IPS DF 6.9 (cell line): Measurements from ENCODE around the gene SLC9A2.

ENCODE experiments used
- DNase-seq: peaks from one replicate; pipeline ENCODE4 v3.0.0-alpha.2; 2013; ENCODE audit warnings: low read depth, low spot score
- H3K27ac ChIP-seq: one replicate; pipeline ENCODE4 v1.5.1; 2013; ENCODE audit warnings: low read length, control low read depth
- H3K27me3 ChIP-seq: 2 replicates; pipeline ENCODE4 v1.6.1; 2013; ENCODE audit warnings: mild to moderate bottlenecking, low read length; ENCODE audit not compliant: control insufficient read depth, insufficient read depth
- H3K36me3 ChIP-seq: 2 replicates; pipeline ENCODE4 v1.6.1; 2013; ENCODE audit warnings: low read length; ENCODE audit not compliant: control insufficient read depth, insufficient read depth
- H3K4me1 ChIP-seq: 2 replicates; pipeline ENCODE4 v1.6.1; 2013; ENCODE audit warnings: low read length; ENCODE audit not compliant: control insufficient read depth, insufficient read depth
- H3K4me3 ChIP-seq: 2 replicates; pipeline ENCODE4 v1.5.1; 2013; ENCODE audit warnings: mild to moderate bottlenecking, low read length
- H3K9me3 ChIP-seq: 2 replicates; pipeline ENCODE4 v1.6.1; 2013; ENCODE audit warnings: low read length, inconsistent platforms; ENCODE audit not compliant: control insufficient read depth, insufficient read depth
- WGBS: extraction: QIAGEN DNeasy Blood & Tissue Kit; methylation state at CpG from one replicate; pipeline ENCODE4 v1.1.7; 2013; ENCODE audit warnings: mixed read lengths, missing lambda C conversion rate; ENCODE audit not compliant: insufficient read length, insufficient coverage; 5-methylcytosine and 5-hydroxymethylcytosine counted together

Gene SLC9A2

DNA sequence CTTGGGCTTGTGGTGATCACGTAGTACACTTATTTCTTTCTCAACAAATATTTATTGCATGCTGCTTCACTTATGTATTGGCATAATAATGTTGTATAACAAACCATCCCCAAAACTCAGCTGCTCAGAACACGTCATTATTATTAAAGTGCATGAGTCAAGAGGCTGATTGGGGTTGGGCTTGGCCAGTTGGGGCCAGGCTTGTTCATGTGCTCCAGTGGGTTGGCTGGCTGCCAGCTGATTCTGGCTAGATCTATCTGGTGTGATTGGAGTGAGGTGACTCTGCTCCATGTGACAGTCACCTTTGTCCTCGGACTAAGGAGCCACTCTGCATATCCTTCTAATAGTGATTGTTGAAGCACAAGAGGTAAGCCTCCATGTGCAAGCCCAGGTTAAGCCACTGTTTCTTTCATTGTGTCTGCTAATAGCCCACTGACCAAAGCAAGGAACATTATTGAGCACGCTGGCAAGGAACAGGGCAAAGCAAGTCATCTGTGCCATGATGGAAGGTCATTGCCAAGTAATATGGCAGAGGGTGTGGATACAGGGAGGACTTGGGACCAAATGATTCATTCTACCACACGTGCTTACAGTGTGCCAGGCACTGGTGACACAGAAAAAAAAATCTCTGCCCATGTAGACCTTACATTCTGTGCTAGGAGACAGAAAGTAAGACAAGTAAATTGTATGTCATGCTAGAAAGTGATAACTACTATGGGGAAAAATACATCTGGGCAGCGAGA, 79.2 kb downstream of the SLC9A2 start:
- H3K27ac ChIP-seq: no peak overlapping the region
- no peaks in the 10 kb centered on the region for H3K36me3 ChIP-seq
- H3K4me3 ChIP-seq: no peak overlapping the region
- H3K27me3 ChIP-seq: no peaks in the 10 kb centered on the region
- H3K9me3 ChIP-seq: no peaks in the 10 kb centered on the region
- DNase-seq: no peak
- H3K4me1 ChIP-seq: no peaks in the 10 kb centered on the region
- WGBS: no CpG with 5 or more reads among the region's 6 CpGs

DNA sequence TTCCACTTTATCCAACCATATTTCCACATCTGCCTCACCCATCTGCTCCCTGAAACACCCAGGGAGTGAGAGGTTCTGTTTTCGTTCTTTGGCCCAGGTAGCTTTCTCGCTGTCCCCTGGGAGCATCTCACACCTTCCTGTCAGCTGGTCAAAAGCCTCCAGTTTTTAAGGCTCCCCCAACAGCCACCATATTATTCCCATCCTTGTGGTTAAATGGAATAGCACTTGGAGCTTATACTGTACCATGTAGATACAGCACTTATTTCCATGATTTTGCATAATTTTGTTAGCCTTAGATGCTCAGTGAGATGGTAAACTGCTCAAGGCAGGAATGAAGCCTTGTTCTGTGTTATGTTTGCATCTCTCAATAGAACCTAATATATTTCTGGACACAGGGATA, 84.0 kb downstream of the SLC9A2 start:
- H3K4me3 ChIP-seq: no peak overlapping the region
- H3K4me1 ChIP-seq: no peaks in the 10 kb centered on the region; the same call in 1 of the 2 replicates
- H3K27ac ChIP-seq: no peak overlapping the region
- WGBS: no CpG with 5 or more reads among the region's 2 CpGs
- no peaks in the 10 kb centered on the region for H3K27me3 ChIP-seq
- H3K36me3 ChIP-seq: no peaks in the 10 kb centered on the region
- no peak for DNase-seq
- no peaks in the 10 kb centered on the region for H3K9me3 ChIP-seq

DNA sequence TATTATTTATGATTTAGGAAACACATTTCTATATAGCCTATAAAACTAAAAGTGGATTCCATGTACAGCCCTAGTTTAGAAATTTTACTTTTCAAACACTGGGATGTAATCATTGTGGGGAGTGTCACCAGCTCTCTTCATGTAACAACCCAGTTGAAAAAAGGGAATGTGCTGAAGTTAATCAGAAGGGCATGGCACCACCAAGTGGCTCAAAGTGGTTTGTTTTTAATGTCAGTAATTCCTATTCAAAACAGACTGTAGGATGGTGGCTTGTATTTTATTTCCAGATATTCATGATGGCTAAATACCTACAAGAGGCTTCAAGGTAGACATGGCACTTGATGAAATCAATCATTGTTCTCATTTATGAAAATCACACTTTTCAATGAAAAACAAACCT, 84.4 kb downstream of the SLC9A2 start:
- no peaks in the 10 kb centered on the region for H3K36me3 ChIP-seq
- no peak overlapping the region for H3K4me3 ChIP-seq
- no peaks in the 10 kb centered on the region for H3K27me3 ChIP-seq
- no peak overlapping the region for H3K27ac ChIP-seq
- no peak for DNase-seq
- no peaks in the 10 kb centered on the region; the same call in 1 of the 2 replicates for H3K4me1 ChIP-seq
- H3K9me3 ChIP-seq: no peaks in the 10 kb centered on the region

DNA sequence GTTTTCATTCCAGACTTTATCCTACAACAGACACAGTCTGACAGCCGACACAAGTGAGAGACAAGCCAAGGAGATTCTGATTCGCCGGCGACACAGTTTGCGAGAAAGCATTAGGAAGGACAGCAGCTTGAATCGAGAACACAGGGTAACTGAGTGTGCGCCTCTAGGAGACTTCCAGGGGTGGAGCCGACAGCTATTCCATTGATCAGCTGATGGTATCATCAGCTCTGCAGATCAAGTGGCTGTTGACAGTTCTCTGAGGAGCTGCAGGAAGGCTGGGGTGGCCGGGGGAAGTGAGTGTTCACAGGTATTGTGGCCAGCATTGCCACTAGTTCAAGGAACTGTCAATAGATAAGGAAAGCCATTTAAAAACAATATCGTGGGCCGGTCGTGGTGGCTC, 85.2 kb downstream of the SLC9A2 start:
- Histone ChIP-seq H3K27ac (no peak overlapping the region), H3K36me3 (no peaks in the 10 kb centered on the region), H3K4me1 (no peaks in the 10 kb centered on the region; the same call in 1 of the 2 replicates), H3K9me3 (no peaks in the 10 kb centered on the region), H3K4me3 (no peak overlapping the region), H3K27me3 (no peaks in the 10 kb centered on the region)
- no peak for DNase-seq
- no CpG with 5 or more reads among the region's 12 CpGs for WGBS

DNA sequence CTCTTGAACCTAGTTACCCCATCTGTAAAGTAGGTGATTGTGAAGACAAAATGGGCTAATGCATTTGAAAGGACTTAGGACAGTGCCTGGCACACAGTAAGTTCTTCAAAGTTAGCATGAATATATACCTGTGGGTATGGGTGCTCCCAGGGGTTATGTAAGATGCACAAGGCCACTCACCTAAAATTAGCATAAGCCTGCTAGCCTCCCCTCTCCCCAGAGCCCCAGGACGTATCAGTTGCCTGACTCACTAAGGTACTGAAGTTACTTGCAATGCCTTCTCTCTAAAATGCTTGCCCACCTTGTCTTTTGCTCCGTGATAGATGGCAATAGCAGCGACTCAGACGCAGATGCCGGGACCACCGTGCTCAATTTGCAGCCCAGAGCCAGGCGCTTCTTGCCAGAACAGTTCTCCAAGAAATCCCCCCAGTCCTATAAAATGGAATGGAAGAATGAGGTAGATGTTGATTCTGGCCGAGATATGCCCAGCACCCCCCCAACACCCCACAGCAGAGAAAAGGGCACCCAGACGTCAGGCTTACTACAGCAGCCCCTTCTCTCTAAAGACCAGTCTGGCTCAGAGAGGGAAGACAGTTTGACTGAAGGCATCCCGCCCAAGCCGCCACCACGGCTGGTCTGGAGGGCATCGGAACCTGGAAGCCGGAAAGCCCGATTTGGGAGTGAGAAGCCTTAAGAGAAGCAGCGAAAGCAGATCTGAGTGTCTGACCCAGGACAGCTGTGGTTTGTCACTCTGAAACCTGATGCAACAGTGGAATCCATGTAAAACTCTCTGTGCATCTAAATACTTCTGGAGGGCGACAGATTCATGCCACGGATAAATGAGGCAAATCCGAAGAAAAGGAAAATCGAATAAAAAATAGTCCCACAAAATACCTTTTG, 88.7 kb downstream of the SLC9A2 start:
- H3K4me3 ChIP-seq: no peak overlapping the region
- DNase-seq: no peak
- H3K9me3 ChIP-seq: no peaks in the 10 kb centered on the region
- H3K27ac ChIP-seq: no peak overlapping the region
- WGBS: no CpG with 5 or more reads among the region's 20 CpGs
- H3K36me3 ChIP-seq: no peaks in the 10 kb centered on the region
- H3K4me1 ChIP-seq: no peaks in the 10 kb centered on the region; the same call in 1 of the 2 replicates
- no peaks in the 10 kb centered on the region for H3K27me3 ChIP-seq

DNA sequence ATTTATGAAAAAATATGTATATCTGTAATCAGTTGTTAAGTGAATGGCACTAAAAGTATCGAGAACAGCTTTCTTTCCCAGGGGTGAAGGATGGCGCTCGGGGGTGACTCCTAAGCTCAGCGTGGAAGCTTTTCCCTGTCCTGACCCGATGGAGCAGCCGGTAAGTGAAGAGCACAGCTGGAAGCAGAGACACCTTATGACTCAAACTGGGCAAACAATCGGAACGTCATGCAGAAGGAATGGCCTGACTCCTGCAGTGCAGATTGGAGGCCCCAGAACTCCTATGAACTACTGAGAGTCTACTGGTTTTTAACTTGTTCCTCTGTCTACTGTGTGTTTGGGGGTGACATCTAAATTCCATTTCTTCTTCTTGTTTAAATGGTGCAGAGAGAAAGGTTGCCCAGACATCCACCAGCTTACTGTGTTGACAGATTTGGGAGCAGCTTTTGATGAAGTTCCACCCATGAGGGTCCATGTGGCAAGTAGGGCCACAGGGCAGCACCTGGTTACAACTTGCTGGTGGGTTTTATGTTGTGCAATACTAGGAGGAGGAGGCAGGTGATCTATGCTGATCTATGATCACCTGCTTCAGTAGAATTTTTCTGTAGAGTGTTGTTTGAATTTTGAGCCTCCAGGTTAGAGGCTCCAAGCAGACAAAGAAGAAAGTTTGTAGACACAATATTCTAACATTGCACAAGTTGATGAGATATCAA, 89.7 kb downstream of the SLC9A2 start:
- no CpG with 5 or more reads among the region's 8 CpGs for WGBS
- Histone ChIP-seq H3K4me1 (no peaks in the 10 kb centered on the region; the same call in 1 of the 2 replicates), H3K27ac (no peak overlapping the region), H3K9me3 (no peaks in the 10 kb centered on the region), H3K4me3 (no peak overlapping the region), H3K27me3 (no peaks in the 10 kb centered on the region), H3K36me3 (no peaks in the 10 kb centered on the region)
- DNase-seq: no peak

DNA sequence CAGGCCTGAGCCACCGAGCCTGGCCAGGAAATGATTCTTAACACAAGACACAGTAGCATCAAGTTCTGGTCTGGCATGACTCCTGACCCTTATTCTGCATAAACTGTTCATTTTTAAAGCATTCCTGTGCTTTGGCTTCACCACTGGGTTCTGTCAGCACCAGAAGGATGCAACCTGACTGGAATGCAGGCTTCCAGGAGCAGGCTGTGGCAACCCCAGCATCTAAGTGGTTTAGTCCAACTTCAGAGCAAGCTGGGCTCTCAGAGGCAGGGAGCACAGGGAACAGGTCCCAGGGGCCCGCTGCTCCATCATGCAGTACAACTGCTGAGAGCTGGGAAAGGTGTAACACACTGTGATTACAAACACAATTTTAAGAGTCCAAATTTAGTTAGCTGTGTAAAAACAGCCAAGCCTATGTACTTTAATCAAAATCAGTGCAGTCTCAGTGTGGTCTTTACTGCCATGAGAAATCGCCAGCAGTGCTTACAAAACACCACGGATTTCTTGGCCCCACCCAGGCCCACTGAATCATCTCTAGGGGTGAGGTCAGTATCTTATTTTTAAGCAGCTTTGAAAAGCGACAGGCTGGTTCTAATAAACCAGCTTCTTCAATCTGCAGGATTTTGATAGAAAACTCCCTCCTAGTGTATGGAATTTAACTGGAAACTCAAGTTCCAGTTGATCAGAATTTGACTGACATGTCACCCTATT, 98.1 kb downstream of the SLC9A2 start:
- Histone ChIP-seq H3K27ac (no peak overlapping the region), H3K36me3 (peaks cover 15% of the 10 kb centered on the region), H3K27me3 (no peaks in the 10 kb centered on the region), H3K9me3 (no peaks in the 10 kb centered on the region), H3K4me3 (no peak overlapping the region), H3K4me1 (no peaks in the 10 kb centered on the region)
- WGBS: no CpG with 5 or more reads among the region's 5 CpGs
- no peak for DNase-seq

DNA sequence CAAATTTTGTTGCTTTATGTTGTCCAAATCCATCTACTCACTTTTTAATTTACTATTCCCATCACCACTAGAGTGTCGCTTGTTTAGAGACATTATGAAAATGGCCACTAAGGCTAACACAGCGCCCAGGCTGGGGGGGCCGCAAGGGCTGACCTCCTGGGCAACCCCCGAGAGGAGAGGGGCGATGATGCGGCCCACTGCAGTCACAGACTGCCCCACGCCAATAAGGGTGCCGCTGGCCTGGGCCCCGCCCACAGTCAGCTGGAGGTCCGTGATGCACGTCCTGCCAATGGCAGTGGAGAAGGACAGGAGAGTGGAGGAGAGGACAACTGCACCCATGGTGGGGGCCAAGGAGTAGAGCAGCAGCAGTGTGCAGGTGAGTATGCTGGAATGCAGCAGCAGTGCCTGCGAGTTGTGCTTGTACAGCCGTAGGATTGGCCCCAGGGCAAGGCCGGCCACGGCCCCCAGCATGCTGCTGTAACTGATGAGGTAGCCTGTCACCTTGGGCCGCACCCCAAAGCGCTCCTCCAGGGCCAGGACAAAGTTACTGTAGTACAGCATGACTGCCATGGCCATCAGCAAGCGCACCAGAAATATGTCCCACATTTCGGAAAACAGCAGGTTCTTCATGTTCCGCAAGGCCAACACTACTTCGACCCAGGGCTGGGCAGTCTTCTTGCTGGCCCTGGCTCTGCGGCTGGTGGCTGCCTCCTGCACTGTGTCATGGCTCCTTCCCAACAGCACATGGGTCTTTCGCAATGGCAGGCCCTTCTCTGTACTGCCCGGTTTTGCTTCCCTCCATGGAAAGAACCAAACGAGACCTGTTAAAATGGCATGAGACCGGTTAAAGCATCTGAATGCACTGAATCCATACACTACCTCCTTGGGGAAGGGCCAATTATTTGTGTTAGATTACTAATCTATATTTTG, 99.3 kb downstream of the SLC9A2 start:
- WGBS: no CpG with 5 or more reads among the region's 26 CpGs
- Histone ChIP-seq H3K27me3 (no peaks in the 10 kb centered on the region), H3K4me1 (no peaks in the 10 kb centered on the region), H3K36me3 (peaks cover 15% of the 10 kb centered on the region), H3K27ac (no peak overlapping the region), H3K9me3 (no peaks in the 10 kb centered on the region), H3K4me3 (no peak overlapping the region)
- DNase-seq: no peak

DNA sequence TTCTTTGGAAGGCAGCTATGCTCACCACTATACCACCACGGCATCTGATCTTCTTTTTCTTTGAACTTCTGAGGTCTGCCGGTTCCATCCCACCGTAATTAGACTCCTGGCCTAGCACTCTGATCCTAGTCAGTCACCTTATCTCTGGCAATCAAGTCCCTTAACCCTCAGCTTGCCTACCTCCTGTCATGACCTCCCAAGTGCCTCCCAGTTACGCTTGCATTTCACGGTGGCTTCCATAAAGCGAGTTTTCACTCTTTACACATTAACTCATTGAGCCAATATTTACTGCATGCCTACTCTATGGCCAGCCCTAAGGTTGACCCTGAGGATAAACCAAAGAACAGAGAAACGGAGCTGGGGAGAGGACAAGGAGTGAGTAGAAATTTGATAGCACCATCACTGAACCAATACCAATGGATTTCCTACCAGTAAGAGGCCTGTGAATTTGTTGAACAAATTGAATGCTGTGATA, 104.7 kb downstream of the SLC9A2 start:
- Histone ChIP-seq H3K4me1 (no peaks in the 10 kb centered on the region), H3K27me3 (no peaks in the 10 kb centered on the region), H3K27ac (no peak overlapping the region), H3K9me3 (no peaks in the 10 kb centered on the region), H3K4me3 (no peak overlapping the region), H3K36me3 (peaks cover 8% of the 10 kb centered on the region; the same call in 1 of the 2 replicates)
- DNase-seq: no peak
- no CpG with 5 or more reads among the region's 7 CpGs for WGBS
